ENCODE results near the gene CDC42EP5. TPM values are rescaled to one million over a fixed set of nuclear protein-coding genes. Genes with fewer than 3 reads are reported as not detected.
A peak's percentile ranks its signal among the peaks of the same experiment; 100 is the strongest.

CDC42EP5 gene
- total RNA-seq, 1 donor from 2014 or later = 14.9 TPM

DNA sequence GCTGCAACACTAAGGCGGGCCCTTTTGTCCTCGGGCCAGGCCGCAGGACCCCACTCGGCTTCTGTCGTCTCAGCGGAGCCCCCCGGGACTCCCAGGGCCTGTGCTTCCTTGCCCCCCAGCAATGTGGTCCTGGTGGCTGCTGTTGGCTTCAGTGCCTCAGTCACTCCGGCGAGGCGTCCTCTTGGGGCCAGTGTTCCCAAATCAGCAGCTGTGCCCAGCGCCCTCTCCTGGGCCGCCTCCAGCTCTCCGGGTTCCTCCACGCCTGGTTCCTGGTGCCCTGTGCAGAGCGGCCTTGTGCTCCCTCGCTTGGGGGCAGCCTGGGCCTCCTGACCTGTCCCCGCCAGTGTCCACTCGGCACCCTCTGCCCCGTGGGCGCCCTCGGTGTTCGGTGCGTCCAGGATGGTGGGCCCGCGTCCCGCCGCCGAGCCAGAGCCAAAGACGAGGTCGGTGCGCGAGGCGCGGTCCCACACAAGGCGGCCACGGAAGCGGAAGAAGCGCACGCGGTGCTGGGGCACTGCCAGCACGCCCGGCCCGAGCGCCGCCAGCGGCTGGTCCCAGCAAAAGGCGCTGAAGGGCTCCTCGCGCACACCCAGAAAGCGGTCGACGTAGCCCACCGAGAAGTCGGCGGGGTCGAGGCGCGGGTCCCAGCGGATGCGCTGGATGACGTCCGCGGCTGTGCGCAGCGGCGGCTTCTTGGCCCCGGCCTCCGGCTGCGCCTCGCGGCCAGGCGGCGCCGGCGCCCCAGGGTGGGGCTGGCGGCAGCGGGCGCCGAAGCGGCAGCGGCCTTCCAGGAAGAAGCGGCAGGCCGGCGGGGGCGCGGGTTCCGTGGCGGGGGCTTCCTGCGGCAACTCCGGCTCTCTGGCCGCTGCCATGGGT, 10.2 kb downstream of the CDC42EP5 start:
- peak; percentile 80 for DNase-seq (ENCODE audit: low spot score)

DNA sequence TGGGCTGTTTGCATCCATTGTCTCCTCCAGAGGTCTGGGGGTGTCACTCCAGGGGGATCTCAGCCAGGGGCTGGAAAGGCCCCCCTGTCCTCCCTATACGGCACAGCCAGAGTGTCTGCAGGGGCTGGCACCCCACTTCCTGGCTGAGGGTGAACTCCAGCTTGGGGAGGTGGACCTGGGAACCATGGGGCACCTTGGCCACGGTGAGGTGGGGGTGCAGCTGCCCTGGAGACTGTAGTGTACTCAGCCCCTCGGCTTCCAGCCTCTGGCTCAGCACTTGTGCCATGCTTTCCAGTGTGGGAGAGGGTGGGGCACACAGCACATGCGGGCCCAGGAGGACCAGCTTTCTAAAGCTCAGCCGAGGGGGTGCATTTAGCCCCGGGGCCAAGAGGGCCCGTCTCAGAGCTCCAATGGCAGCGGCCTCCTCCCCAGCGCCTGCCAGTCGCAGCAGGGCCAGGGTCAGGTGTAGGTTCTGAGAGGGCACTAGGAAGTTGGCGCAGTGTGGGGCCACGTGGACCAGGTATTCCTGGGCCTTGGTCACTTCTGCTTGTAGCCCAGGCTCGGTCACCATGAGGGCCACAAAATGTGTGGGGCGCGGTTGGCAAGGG, 10.9 kb downstream of the CDC42EP5 start:
- no peak for DNase-seq (ENCODE audit: low spot score)

DNA sequence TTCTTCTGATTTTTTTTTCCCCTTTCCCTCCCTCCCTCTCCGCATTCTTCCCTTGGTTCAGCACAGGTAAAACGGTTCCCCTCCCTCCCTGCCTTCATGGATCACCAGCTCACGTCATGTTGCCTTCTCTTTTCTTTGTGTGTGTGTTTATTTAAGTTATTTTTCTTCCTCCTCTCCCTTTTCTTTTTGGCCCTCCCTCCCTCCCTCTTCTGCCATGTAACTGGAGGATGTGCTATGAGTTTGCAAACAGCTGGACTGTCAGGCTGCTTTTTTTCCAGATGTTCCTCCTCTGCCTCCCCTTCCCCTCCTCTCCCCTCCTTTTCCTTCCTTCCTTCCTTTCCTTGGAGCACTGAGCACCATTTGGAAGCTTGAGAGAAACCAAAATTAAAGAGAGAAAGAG, 11.5 kb downstream of the CDC42EP5 start:
- DNase-seq (ENCODE audit: low spot score) = no peak

DNA sequence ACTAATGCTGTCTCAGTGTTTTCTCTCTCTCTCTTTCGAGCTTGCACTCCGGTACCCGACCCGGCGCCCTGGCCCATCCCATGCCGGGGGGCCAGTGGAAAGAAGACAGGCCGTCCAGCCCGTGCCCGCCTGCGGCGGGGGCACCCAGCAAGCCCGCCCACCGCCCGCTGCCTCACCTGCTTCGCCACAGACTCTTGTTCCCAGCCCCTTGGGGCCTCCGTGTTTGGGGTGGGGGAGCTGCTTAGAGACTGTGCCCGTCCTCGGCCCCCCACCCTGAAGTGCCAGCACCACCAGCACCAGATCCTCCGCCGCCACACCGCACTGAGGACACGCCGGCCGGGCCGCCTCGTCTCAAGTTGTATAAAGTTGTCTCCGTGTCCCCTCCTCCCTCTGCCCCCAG, 11.9 kb downstream of the CDC42EP5 start:
- DNase-seq (ENCODE audit: low spot score) = no peak

DNA sequence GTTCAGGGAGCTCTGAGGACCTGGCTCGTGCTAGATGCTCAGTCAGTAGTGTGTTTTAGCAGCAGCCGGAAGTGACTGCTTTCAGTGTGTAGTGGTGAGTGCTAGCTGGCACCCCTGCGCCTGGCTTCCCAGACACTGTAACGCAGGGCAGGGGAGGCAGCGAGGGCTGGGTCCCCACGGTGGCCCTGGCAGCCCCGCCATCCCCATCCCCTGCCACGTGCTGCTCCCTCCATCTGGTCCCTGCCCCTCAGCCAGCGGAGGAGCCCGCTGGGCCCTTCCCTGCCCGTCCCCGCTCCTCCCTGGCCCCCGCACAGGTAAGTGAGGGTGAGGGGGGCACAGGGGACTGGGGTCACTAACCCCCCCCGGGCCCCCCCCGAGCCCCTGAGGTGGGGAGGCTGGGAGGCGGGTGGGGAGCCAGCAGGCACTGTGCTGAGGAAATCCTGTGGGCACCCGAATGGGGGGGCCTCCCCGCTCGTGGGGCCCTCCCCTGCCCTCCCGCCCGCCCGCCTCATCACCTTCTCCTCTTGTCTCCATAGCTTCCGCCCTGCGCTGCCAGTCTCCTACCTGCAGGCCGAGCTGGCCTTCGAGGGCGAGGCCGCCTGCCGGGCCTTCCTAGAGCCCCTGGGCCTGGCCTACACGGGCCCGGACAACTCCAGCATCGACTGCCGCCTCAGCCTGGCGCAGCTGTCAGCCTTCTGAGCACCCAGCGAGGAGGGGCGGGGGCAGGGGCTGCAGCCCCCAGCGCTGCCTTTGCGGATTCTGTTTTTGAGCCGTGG, 12.7 kb downstream of the CDC42EP5 start:
- DNase-seq (ENCODE audit: low spot score) = no peak

DNA sequence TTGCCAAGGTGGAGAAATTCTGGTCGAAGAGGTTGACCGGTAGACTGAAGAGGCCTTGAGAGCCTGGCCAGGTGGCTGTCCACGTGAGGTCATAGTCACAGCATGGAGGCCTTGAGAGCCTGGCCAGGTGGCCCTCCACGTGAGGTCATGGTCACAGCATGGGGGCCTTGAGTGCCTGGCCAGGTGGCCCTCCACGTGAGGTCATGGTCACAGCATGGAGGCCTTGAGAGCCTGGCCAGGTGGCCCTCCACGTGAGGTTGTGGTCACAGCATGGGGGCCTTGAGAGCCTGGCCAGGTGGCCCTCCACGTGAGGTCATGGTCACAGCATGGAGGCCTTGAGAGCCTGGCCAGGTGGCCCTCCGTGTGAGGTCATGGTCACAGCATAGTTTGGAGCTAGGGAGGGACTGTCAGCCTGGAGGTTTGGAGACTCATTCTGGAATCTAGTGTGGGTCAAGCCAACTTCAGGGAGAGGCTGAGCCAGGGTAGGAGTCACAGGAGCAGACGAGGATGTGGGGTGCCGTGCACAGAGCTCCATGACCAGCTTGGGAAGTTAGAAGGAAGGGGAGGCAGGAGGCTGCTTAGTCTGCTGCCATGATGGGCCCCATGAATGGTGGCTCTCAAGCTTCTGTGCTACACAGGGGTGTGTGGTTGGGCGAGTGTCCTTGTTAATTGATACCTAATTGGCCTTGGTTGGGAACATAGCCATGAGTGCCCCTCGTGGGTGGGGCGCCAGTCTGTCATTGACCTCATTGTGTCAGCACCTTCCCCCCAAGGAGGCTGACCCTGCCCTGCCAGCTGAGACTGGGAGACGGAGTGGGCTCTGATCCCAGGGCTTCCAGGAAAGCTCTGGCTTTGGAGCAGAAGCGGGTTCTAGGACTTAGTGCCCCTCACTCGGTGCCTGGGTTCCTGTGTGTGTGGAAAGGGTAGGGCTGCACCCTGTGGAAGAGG, 13.5 kb downstream of the CDC42EP5 start:
- no peak for DNase-seq (ENCODE audit: low spot score)

DNA sequence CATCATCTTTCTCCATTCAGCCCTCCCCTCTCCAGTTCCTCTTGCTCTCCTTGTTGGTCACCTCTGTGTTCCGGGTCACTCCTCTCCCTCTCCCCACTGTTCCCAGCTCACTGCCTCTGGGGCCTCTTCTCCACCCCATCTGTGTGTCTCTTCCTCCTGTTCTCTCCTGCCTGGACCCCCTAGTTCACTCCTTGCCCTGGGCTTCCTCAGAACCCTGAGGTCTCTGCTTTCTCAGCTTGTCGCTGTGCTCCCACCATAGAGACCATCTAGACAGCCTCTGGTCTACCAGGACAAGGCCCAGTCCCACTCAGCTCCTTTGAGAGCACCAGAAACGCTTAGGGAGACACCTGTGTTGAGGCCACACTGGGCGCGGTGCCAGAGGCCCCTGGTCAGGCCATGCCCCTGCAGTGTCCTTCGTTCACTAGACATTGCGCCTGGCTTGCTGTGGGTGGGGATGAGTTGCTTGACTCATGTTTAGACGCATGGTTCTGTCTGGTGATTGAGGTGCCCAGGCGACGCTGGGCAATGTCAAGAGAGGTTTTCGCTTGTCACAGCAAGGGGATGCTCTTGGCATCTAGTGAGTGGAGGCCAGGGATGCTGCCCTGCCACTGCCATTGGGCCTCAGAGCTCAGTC, 14.3 kb downstream of the CDC42EP5 start:
- DNase-seq (ENCODE audit: low spot score) = no peak

DNA sequence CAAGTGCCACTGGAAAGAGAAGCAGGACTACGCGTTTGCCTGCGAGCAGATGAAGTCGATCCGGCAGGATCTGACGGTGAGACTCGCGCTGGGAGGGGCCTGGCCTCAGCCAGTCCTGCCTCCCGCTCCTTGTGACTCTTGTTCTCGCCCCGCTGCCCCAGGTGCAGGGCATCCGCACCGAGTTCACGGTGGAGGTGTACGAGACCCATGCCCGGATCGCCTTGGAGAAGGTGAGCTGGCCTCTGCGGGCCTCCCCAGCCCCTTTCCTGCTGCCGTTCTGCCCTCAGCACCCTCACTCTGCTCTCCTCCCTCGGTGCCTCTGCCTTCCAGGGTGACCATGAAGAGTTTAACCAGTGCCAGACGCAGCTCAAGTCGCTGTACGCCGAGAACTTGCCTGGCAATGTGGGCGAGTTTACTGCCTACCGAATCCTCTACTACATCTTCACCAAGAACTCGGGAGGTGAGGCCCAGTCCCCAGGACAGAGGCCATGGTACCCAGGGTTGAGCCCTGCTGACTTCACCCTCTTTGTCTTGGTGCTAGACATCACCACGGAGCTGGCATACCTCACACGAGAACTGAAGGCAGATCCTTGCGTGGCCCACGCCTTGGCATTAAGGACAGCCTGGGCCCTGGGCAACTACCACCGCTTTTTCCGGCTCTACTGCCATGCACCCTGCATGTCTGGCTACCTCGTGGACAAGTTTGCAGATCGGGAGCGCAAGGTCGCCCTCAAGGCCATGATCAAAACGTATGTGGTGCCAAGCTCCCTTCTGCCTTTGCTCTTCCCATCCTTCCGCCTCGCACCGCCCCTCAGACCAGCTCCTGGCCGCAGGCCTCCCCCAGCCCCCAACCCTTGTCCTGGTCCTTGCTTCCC, 15.1 kb downstream of the CDC42EP5 start:
- no peak for DNase-seq (ENCODE audit: low spot score)

DNA sequence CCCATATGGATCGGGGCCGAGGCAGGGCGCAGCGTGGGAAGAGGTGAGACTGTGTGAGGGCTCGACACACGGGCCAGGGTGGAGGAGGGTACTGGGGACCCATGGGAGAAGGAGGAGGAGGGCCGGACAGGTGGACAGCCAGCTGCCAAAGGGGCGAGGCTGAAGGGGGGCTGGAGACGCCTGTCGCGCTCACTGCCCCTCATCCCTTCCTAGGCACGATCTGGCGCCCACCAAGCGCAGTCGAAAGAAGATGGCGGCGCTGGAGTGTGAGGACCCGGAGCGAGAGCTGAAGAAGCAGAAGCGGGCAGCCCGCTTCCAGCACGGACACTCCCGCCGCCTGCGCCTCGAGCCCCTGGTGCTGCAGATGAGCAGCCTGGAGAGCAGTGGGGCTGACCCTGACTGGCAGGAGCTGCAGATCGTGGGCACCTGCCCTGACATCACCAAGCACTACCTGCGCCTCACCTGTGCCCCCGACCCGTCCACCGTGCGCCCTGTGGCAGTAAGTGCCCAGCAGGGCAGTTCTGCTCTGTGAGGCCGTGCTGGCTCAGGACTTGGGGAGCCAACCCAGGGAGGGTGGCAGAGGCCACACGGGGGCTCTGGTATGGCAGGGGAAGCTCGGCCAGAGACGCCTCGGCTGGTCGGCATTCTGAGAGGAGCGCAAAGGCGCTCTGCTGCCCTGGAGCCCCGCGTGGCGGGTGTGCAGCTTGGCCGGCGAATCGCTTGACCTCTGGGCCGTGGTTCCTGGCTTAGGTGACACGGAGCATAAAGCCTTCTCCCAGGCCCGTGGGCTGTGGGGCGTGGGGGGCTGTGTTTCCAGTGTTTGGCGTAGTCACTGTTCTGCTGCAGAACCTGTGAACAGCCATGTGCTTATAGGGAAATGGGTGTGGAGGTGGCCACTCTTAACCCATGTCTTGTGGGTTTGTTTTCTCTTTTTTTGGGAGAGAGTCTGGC, 16.4 kb downstream of the CDC42EP5 start:
- DNase-seq (ENCODE audit: low spot score) = no peak

DNA sequence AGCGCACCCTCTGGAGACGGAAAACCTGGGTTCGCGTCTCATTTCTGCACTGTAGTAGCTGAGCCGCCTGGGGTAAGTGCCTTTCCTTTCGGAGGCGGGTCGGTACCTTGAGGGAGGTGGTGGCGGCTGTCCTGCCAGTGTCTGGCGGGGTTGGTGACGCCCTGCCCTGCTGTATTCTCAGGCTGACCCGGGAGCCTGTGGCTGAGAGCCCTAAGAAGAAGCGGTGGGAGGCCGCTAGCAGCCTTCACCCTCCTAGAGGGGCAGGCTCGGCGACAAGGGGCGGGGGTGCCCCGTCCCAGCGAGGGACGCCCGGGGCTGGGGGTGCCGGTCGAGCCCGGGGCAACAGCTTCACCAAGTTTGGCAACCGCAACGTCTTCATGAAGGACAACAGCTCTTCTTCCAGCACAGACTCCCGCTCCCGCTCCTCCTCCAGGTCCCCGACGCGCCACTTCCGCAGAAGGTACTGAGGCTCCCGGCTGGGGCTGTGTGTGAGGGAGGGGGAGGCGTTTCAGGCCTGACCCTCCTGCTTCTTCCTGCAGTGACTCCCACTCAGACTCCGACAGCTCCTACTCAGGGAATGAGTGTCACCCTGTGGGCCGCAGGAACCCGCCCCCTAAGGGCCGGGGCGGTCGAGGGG, 17.2 kb downstream of the CDC42EP5 start:
- DNase-seq (ENCODE audit: low spot score) = no peak

DNA sequence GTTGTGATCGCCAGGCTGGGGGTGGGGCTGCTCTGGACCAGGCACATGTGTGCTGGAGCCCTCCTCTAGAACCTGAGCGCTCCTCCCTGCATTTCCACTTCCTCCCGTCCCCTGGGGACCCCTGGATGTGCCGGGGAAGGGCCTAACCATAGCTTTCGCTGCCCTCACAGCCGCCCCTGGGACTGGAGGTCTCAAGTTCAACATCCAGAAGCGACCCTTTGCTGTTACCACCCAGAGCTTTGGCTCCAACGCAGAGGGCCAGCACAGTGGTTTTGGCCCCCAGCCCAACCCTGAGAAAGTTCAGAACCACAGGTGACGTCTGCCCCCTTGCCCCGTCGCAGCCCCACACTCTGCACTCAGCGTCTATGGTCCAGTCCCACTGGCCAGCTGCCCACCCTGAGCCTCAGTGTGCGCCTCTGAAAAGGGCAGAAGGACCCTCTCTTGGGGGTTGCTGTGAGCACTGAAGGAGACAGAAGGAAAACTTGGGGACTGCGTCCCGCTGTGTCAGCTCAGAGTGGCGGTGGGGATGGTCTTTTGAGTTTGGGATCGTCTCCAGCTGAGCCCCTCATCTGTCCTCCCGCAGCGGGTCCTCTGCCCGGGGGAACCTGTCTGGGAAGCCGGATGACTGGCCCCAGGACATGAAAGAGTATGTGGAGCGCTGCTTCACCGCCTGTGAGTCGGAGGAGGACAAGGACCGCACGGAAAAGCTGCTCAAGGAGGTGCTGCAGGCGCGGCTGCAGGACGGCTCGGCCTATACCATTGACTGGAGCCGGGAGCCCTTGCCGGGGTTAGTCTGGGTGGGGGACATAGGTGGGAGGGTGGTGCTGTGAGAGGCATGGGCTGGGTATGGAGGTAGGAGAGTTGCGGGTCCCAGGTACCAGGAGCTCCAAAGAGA, 18.1 kb downstream of the CDC42EP5 start:
- no peak for DNase-seq (ENCODE audit: low spot score)

DNA sequence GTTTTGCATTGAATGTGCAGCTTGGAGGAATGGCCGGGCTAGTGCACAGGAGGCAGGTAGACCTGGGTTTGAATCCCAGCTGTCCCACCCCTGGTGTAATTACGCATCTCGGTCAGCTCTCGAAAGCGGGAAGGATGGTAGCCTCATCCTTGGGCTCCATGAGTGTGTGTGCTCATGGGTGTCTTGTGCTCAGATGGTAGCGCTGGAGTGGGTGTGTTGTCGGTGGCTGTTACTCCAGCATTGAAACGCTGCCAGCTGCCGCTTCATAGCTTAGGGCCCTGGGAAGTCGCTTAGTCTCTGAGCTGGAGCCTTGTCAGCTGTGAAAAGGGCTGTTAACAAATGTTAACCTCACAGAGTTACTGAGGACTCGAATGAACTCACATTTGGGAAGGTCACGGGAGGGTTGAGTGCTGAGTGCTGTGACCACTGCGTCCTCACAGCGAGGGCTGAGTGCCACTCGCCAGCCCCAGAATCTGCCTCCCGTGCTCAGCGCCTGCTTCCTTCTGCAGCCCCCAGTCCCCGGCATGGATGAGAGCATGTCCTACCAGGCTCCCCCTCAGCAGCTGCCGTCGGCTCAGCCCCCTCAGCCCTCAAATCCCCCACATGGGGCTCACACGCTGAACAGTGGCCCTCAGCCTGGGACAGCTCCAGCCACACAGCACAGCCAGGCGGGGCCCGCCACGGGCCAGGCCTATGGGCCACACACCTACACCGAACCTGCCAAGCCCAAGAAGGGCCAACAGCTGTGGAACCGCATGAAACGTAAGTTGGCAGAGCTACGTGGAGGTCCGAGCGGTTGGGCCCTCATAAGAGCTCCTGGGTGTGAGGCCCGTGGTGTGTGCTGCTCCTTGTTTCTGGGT, 18.9 kb downstream of the CDC42EP5 start:
- no peak for DNase-seq (ENCODE audit: low spot score)

DNA sequence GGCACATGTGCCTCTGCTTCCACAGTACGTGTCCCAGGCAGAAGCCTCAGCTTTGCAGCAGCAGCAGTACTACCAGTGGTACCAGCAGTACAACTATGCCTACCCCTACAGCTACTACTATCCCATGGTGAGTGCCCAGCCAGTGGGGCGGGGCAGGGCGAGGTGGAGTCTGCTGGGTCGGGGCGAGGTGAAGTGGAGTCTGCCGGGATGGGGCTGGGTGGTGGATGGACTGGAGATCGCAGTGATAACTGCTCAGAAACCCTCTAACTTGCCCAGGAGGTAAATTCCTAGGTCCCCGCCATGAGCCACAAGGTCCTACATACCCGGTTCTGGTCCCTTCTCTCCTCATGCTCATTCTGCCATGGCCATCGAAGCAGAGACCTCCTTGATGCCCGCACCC, 20.5 kb downstream of the CDC42EP5 start:
- no peak for DNase-seq (ENCODE audit: low spot score)

DNA sequence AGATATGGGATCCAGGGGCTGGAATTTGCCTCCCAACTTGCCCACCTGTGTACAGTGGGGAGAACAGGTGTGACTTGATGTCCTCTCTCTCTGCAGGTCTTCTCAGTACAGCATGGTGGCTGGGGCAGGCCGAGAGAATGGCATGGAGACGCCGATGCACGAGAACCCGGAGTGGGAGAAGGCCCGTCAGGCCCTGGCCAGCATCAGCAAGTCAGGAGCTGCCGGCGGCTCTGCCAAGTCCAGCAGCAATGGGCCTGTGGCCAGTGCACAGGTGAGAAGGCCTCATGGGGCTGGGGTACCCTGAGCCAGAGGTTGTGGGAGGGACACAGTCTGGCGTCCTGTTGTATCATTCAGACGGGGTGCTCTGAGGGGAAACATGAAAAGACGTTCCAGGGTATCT, 21.1 kb downstream of the CDC42EP5 start:
- DNase-seq (ENCODE audit: low spot score) = no peak

DNA sequence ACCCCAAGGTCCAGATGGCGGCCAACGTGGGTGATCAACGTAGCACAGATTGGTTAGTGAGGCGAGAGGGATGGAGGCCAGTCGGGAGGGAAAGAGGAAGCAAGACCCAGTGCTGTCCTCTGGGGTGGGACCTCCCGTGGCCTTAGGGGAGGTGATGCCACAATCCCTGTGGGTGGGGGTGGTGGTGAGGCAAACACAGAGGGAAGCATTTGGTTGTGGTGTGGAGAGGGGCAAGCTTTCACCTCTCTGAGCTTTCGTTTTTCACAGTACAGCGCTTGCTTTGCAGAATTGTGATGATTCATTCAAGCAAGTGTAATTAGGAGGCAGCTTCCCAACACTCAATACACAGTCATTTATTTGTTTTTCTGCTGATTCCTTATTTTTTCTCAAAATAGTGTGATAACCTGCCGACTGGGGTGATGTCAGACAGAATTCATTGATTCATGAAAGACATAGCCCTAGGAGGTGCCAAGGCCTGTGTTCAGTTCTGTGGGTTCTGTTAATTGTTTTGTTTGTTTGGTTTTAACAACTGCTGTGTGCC, 21.7 kb downstream of the CDC42EP5 start:
- no peak for DNase-seq (ENCODE audit: low spot score)

DNA sequence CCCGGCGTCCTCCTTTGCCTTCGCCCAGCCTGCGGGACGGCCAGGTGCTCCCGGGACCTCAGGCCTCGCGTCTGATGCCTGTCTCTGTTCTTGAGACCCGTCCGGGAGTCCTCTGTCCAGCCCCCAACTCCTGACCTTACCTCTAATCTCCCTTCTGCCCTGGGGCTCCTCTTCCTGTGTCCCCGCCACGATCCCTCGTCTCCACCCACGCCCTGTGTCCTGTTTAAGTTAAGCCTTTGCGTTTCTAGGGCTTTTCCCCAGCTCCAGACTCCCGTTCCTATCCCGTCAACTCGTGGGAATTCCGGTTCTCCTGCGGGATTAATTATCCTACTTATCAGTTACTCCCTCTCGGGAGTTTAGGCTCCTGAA, 23.4 kb downstream of the CDC42EP5 start:
- no peak for DNase-seq (ENCODE audit: low spot score)

Data from mucosa of gallbladder (tissue), 1 donor.